ENCODE results near the gene DLG3. TPM values are rescaled to one million over a fixed set of nuclear protein-coding genes. Genes with fewer than 3 reads are reported as not detected.

Gene DLG3
- total RNA-seq, 1 experiment from 2014 or later, result 48.4 TPM

GRCh38 chrX:70445951-70446350 is 1.3 kb downstream of the DLG3 start:
- CTCF ChIA-PET, result no interaction called here

More at GRCh38 chrX:70445951-70446350, 1.3 kb downstream of the DLG3 start:
- no peaks in the 10 kb centered on the region for H3K9me3 ChIP-seq (ENCODE audit: control insufficient read depth in 1 of 2, insufficient read depth in 1 of 2, low read depth in 1 of 2, low read length in 2 of 2)
- H3K9ac ChIP-seq (ENCODE audit: low read length), result no peak overlapping the region
- H3K4me3 ChIP-seq (replicated peaks in 1 of 2; ENCODE audit: low read depth in 1 of 2, low read length in 2 of 2), result no peak overlapping the region
- H3K4me1 ChIP-seq (ENCODE audit: control insufficient read depth in 1 of 2, insufficient read depth in 2 of 2, low read length in 2 of 2), result no peaks in the 10 kb centered on the region
- RAD21 ChIA-PET (ENCODE audit: low non-redundant PET in 1 of 2, low total read pairs in 2 of 2, uncharacterized antibody in 2 of 2, unreplicated experiment in 2 of 2), result no interaction called here
- H3K36me3 ChIP-seq (ENCODE audit: control insufficient read depth in 1 of 2, insufficient read depth in 2 of 2, low read length in 2 of 2), result no peaks in the 10 kb centered on the region
- no peaks in the 10 kb centered on the region for H4K20me1 ChIP-seq (ENCODE audit: insufficient read depth)
- TF ChIP-seq RAD21 (IDR thresholded peaks at IDR 0.05; ENCODE audit: low read depth) (no peak), SP1 (IDR thresholded peaks at IDR 0.05; ENCODE audit: low read depth) (no peak), ZBTB33 (IDR thresholded peaks at IDR 0.05; ENCODE audit: extremely low read depth, insufficient replicate concordance, low read length) (no peak), FOSL1 (IDR thresholded peaks at IDR 0.05; ENCODE audit: low read depth) (no peak)
- BruUV-seq (replicated peaks), result no TSS peak
- no peaks in the 10 kb centered on the region for H3K9me2 ChIP-seq (ENCODE audit: insufficient read depth)
- intact Hi-C loops (cut with micrococcal nuclease), result no loop called here
- H3K27ac ChIP-seq (ENCODE audit: low read depth, low read length), result no peak overlapping the region
- ATAC-seq (no peak), DNase-seq (ENCODE audit: low read depth, low spot score) (no peak)
- H3K79me2 ChIP-seq (ENCODE audit: insufficient read depth, low read length), result no peaks in the 10 kb centered on the region
- POLR2A ChIA-PET, result no interaction called here
- H3K4me2 ChIP-seq (ENCODE audit: low read length), result no peak overlapping the region
- H3K27me3 ChIP-seq (ENCODE audit: insufficient read depth, low read length), result no peaks in the 10 kb centered on the region
- H2AFZ ChIP-seq (ENCODE audit: low read depth, low read length, poor library complexity, severe bottlenecking), result no peak overlapping the region
